ENCODE measurements around the gene RGS7.

DNA sequence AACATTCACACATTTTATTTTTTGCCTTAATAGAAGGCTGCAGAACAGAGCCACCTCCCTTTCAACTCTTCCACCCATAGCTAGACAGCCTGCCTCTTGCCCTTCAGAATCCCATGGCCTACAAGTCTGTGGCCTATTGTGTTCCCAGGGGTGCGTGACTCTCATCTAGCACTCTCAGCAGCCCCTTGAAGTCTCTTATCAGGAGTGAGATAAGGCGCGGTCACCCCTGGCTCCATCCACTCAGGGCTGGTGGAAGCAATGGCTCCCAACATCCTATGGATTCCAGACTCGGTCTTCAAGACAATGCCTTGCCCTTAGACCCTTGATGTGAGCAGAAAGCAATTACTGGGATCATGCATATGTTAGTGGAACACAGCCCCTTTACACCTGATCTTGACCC, 480.9 kb downstream of the RGS7 start:
- TF ChIP-seq POLR2AphosphoS5 (IDR thresholded peaks at IDR 0.05) (no peak), EP300 (IDR thresholded peaks at IDR 0.05) (no peak), POLR2A (IDR thresholded peaks at IDR 0.05) (no peak)
- TF ChIP-seq, protein P1, sequence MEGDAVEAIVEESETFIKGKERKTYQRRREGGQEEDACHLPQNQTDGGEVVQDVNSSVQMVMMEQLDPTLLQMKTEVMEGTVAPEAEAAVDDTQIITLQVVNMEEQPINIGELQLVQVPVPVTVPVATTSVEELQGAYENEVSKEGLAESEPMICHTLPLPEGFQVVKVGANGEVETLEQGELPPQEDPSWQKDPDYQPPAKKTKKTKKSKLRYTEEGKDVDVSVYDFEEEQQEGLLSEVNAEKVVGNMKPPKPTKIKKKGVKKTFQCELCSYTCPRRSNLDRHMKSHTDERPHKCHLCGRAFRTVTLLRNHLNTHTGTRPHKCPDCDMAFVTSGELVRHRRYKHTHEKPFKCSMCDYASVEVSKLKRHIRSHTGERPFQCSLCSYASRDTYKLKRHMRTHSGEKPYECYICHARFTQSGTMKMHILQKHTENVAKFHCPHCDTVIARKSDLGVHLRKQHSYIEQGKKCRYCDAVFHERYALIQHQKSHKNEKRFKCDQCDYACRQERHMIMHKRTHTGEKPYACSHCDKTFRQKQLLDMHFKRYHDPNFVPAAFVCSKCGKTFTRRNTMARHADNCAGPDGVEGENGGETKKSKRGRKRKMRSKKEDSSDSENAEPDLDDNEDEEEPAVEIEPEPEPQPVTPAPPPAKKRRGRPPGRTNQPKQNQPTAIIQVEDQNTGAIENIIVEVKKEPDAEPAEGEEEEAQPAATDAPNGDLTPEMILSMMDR (IDR thresholded peaks at IDR 0.05): no peak

Measured in gastroesophageal sphincter (tissue), 3 donors.